HG02885 (cell line): ENCODE data around the gene GLRA3.
"Not testable (repeated sequence)": the region's sequence is repeated elsewhere in the genome, so short reads cannot be mapped to it uniquely, and the experiment has no call there.

Experiments used
- ATAC-seq: cut with Tn5 transposase; IDR thresholded peaks from one replicate; pipeline ENCODE4 v1.9.1; 2021; ENCODE audit warnings: mild to moderate bottlenecking; ENCODE audit not compliant: unreplicated experiment, poor library complexity

GLRA3 gene

GRCh38 chr4:174672276-174672675 lies 156.8 kb downstream of the GLRA3 start:
- ATAC-seq: no peak

GRCh38 chr4:174669270-174669669 lies 159.8 kb downstream of the GLRA3 start:
- ATAC-seq: no peak

- ATAC-seq: no peak
These were observed 163.2 kb downstream of the GLRA3 start for GRCh38 chr4:174665799-174666198.

- ATAC-seq: no peak
These were observed 165.8 kb downstream of the GLRA3 start for GRCh38 chr4:174663216-174663615.

GRCh38 chr4:174658246-174658645 lies 170.8 kb downstream of the GLRA3 start:
- ATAC-seq: no peak

GRCh38 chr4:174657472-174657871 lies 171.6 kb downstream of the GLRA3 start:
- ATAC-seq: no peak

- ATAC-seq: no peak
These were observed 174.4 kb downstream of the GLRA3 start for GRCh38 chr4:174654634-174655033.

- ATAC-seq: no peak
These were observed 178.2 kb downstream of the GLRA3 start for GRCh38 chr4:174650711-174651355.

GRCh38 chr4:174648812-174649211 lies 180.2 kb downstream of the GLRA3 start:
- ATAC-seq: no peak

GRCh38 chr4:174646326-174646725 lies 182.7 kb downstream of the GLRA3 start:
- no peak for ATAC-seq

- ATAC-seq: no peak
These were observed 188.9 kb downstream of the GLRA3 start for GRCh38 chr4:174640146-174640545.

GRCh38 chr4:174635732-174636131 lies 193.3 kb downstream of the GLRA3 start:
- ATAC-seq: no peak

GRCh38 chr4:174633399-174633798 lies 195.6 kb downstream of the GLRA3 start:
- ATAC-seq: no peak

GRCh38 chr4:174631901-174632758 lies 196.9 kb downstream of the GLRA3 start:
- ATAC-seq: peak; percentile 80

- not testable (repeated sequence) for ATAC-seq
These were observed 199.1 kb downstream of the GLRA3 start for GRCh38 chr4:174629907-174630450.

- no peak for ATAC-seq
These were observed 199.8 kb downstream of the GLRA3 start for GRCh38 chr4:174629265-174629664.

GRCh38 chr4:174628191-174628590 lies 200.9 kb downstream of the GLRA3 start:
- ATAC-seq: no peak

GRCh38 chr4:174627473-174627872 lies 201.6 kb downstream of the GLRA3 start:
- no peak for ATAC-seq

- ATAC-seq: no peak
These were observed 202.6 kb downstream of the GLRA3 start for GRCh38 chr4:174626342-174627008.

GRCh38 chr4:174616661-174617060 lies 212.4 kb downstream of the GLRA3 start:
- ATAC-seq: no peak

GRCh38 chr4:174613979-174614378 lies 215.1 kb downstream of the GLRA3 start:
- no peak for ATAC-seq
